Activated naive CD4-positive, alpha-beta T cell treated with Interleukin-2 at 50 U/mL for 16 hours (primary cell): ENCODE data around the gene RIOK3.

Source experiments
- DNase-seq: peaks from one replicate; pipeline ENCODE4 v3.0.0-alpha.2; 2020

Gene RIOK3

GRCh38 chr18:23531912-23532311 is 78.8 kb downstream of the RIOK3 start:
- no peak for DNase-seq
